GM21717 (cell line): ENCODE results near the gene STK31.
"Not testable (repeated sequence)": the region's sequence is repeated elsewhere in the genome, so short reads cannot be mapped to it uniquely, and the experiment has no call there.

Experiments used
- ATAC-seq: cut with Tn5 transposase; IDR thresholded peaks from one replicate; pipeline ENCODE4 v1.9.1; 2021; ENCODE audit warnings: mild to moderate bottlenecking, moderate library complexity; ENCODE audit not compliant: unreplicated experiment

Gene STK31

DNA sequence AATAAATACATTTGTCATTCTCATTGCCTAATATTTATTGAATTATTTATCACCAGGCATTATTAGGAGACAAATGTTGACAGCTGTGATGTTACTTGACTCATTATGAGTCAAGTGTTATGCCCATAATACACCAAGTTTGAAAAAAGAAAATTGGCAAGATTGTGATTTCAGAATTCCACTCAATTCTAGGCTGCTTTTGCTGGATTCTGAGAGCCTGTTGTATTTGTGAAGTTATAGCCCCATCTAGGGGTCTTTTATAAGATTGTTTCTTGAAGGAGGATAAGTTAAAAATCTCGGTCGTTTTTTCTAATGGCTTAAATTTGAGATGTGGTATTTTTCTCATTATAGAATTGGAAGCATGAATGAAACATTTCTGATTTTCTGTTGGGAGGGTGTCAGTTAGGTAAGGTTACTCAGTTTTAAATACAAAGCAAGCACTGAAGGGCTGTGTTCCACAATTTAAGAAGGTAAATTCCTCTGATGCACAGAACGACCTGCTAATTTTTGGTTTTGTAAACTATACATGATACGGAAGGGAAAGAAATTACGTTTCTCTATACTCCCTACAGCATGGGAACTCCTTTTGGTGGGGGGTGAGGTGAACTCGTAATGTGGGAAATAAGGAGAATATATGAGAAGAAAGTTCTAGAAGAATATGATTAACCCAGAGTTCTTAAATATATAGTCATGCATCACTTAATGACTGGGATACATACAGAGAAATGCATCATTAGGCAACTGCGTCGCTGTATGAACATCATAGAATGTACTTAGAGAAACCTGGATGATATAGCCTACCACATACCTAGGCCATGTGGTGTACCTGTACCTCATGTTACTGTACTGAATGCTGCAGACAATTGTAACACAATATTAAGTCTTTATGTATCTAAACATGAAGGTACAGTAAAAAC is 2.6 kb downstream of the STK31 start:
- ATAC-seq, result no peak

DNA sequence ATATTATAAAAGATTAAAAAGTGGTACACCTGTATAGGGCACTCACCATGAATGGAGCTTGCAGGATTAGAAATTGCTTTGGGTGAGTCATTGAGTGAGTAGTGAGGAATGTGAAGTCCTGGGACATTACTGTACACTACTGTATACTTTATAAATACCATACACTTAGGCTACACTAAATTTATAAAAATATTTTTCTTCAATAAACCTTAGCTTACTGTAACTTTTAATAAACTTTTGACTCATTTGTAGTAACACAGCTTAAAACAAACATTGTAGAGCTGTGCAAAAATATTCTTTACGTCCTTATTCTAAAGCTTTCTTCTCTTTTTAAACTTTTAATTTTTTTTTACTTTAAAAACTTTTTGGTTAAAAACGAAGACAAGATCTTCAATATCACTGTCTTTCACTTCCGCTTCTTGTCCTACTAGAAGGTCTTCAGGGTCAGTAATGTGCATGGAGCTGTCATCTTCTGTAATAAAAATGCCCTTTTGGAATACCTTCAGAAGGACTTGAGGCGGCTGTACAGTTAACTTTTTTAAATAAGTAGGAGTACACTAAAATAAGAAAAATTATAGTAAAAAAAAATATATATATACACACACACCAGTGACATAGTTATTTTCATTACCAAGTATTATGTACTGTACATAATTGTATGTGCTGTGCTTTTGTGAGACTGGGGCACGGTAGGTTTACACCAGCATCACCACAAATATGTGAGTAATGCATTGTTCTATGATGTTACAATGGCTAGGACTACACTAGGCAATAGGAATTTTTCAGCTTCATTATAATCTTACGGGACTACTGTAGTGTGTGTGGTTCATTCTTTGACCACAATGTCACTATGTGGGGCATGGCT is 3.5 kb downstream of the STK31 start:
- no peak for ATAC-seq

DNA sequence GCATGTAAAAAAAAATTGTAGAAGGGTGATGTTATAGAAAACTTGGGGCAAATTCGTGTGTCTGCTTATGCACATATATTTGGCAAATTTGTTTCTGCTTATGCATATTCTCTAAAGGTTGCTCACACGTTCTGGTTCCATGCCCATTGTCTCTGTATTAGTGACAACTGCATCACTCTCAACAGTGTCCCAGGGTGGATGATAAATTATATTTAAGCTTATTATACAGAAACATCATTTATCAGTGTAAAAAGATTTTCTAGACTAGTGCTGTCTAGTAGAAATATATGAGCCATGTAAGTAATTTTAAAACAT is 4.1 kb downstream of the STK31 start:
- no peak for ATAC-seq

DNA sequence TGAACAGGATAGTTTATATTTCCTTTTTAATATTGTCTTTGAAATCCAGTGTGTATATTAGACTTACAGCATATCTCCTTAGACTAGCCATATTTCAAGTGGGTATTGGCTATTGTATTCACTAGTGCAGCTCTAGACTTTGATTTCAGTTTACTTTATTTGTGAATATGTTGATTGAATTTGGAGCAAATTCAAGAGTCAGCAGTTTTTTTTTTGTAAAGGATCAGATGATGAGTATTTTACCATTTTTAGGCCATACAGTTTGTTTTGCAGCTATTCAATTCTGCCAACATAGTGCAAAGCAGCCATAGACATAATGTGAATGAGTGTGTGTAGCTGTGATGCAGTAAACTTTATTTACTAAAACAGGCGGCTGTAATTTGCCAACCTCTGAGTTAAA is 4.6 kb downstream of the STK31 start:
- no peak for ATAC-seq

DNA sequence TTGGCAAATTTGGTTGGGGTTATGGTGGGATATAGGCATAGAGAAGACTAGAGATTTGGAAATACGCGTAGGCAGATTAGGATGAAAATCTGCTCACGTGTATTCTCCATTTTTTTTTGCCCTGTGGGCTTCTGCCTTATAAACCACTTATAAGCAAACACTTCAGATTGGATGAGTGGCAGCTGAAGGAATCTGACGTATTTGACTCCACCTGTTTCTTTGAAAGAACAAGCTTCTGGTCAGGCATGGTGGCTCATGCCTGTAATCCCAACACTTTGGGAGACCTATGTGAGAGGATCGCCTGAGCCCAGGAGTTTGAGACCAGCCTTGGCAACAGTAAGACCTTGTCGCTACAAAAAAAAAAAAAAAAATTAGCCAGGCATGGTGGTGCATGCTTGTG is 5.1 kb downstream of the STK31 start:
- ATAC-seq, result no peak

DNA sequence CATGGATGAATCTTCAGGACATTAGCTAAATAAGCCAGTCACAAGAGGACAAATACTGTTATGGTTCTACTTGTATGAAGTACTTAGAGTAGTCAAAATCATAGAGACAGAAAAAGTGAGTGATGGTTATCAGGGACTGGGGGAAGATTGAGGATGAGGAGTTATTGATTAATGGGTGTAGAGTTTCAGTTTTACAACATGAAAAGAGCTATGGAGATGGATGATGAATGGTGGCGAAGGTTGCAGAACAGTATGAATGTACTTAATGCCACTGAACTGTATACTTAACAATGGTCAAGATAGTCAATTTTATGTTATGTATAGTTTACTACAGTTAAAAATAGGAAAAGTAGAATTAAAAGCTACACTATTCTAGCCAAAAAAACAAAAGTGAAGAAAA is 7.8 kb downstream of the STK31 start:
- ATAC-seq, result no peak

DNA sequence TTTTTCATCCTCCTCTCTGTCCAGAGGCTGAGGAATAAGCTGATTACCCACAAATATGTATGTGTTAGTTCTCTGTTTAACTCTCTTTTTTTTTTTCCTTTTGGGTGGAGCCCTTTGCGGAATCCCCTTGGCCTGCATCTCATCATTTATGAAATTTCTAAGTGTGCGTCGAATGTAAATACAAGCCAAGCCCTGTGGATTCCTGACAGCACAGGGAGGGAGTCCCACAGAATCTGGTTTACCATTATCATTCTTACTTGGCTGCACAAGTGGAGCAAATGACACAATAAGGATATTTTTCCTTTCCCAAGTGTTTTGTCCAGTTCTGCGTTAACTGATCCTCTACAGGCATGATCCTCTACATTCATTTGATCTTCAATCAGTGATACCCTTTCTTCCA is 11.4 kb downstream of the STK31 start:
- no peak for ATAC-seq

DNA sequence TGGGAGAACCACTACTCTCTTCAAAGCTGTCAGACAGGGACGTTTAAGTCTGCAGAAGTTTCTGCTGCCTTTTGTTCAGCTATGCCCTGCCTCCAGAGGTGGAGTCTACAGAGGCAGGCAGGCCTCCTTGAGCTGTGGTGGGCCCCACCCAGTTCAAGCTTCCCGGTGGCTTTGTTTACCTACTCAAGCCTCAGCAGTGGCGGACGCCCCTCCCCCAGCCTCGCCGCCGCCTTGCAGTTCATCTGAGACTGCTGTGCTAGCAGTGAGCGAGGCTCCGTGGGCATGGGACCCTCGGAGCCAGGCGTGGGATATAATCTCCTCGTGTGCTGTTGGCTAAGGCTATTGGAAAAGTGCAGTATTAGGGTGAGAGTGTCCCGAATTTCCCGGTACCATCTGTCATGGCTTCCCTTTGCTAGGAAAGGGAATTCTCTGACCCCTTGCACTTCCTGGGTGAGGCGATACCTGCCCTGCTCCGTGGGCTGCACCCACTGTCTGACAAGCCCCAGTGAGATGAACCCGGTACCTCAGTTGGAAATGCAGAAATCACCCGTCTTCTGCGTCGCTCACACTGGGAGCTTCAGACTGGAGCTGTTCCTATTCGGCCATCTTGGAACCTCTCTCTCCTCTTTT is 12.7 kb downstream of the STK31 start:
- ATAC-seq, result not testable (repeated sequence)

DNA sequence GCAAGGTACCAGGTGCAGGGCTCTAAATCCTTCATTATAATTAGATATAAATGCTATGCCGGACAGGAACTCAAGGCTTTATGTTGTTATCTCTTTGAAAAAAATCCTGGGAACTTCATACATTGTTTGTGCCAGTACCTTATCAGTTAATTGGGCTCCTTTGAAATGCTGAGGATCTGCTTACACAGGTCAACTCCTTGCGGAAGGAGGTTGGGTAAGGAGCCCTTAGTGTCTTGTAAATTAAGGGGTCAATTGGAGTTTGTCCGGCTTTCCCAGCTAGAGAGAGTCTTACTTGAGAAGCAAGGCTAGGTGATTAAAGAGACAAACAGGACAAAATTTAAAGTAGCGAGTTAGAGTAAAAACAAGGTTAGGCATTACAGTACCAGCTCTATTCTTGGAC is 14.1 kb downstream of the STK31 start:
- not testable (repeated sequence) for ATAC-seq

DNA sequence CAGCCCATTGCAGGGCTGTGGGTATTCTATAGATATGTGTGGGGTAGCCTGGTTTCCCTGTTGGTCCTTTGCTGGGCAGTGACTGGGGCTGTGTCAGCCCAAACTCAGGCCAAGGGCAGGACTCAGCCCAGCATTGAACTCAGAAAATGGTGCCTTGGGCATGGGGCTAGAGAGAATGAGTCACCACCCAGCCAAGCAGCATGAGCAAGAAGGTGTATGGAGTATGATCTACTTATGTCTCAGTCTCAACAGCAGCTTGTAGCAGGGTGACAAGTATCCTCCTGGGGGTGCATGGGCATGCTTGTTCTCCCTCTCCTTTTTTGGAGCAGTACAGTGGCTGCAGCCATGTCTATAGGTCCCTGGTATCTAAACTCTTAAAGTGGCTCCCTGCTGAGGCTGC is 32.0 kb downstream of the STK31 start:
- no peak for ATAC-seq

DNA sequence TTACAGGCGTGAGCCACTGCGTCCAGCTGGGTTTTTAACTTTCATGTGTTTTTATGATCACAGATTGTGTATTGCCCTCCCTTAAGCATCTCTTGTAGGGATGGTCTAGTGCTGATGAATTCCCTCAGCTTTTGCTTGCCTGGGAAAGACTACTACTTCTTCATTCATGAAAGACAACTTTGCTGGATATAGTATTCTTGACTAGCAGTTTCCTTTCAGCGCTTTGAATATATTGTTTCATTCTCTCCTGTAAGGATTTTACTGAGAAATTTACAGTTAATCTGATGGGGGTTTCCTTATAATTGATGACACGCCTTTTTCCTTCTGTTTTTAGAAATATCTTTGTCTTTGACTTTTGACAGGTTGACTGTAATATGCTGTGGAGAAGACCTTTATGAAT is 33.2 kb downstream of the STK31 start:
- no peak for ATAC-seq

DNA sequence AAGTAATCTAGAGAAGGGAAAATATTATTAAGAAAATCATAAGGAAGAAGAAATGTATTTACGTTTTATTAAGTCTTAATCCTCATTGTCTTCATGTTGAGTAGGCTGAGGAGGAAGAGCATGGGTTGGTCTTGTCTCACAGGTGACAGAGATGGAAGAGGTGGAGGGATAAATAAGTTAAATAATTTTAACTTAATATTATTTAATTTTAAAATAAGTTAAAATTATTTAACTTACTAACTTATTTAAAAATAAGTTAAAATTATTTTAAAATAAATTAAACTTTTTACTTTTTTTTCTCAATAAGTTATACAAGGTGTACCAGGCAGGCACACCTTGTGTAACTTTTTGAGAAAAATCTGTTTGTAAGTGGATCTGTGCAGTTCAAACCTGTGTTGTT is 36.6 kb downstream of the STK31 start:
- ATAC-seq, result no peak

DNA sequence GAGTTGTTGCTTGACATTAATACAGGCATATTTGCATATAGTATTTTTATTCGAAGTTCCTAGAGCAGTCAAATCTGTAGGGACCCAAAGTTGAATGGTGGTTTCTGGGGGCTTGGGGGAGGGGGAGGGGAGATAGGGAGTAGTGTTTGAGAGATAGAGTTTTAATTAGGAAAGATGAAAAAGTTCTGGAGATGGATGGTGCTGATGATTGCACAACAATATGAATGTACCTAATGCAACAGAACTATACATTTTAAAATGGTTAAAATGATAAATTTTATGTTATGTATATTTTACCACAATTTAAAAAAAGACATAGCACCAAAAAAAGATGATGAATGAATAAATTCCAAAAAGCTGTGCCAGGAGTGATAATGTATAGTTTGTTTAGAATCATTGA is 41.8 kb downstream of the STK31 start:
- no peak for ATAC-seq

DNA sequence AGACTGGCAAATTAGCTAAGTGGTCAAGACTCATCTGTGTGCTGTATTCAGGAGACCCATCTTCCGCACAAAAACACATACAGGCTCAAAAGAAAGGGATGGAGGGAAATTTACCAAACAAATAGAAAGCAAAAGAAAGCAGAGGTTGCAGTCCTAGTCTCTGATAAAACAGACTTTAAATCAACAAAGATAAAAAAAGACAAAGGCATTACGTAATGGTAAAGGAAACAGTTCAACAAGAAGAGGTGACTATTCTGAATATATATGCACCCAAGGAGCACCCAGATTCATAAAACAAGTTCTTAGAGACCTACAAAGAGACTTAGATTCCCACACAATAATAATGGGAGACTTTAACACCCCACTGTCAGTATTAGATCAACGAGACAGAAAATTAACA is 48.8 kb downstream of the STK31 start:
- not testable (repeated sequence) for ATAC-seq

DNA sequence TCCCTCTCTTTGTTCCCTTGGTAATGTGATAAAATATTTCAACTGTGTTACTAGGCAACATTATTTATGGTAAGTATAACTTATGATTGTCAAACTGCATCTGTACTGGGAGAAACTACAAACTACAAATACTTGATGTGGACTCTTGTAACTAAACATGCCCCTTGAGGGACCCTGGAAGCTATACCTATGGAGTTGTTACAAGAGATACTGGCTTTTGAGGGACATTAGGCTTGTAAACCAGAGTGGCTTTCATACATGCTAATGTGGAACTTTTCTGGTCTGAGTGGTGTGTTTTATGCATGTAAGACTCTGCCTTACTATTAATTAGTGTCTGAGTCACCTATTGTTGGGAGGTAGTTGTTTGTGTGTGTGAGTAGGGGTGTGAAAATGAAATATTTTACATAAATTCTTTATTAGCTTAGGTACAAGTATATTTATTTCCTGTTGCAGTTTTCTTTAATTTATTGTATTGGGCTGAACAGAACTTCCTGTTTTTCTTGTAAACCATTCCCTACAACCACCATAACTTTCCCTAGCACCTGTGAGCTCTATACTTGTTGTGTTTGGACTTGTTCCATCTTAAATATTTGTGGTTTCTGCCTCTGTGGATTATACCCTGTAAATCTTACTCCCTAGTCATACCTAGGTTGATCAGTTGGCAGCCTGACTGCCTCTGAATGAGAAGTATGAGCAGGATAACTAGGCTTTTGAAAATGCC is 49.8 kb downstream of the STK31 start:
- no peak for ATAC-seq

DNA sequence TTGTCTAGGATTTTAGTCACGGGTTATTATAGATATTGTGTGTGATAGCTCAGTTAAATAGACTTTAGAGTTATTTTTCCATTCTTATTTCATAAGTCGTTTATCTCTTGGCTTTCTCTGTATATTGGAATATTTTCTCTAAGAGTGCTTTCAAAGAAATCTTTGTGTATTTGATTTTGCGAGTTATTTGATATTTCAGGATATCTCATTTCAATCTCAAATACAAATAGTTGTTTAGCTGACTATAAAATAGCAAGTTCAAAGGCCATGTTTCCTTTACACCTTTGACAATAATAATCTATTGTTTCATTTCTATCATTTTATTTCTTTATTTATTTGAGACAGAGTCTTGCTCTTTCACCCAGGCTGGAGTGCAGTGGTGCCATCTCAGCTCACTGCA is 55.9 kb downstream of the STK31 start:
- ATAC-seq, result no peak

DNA sequence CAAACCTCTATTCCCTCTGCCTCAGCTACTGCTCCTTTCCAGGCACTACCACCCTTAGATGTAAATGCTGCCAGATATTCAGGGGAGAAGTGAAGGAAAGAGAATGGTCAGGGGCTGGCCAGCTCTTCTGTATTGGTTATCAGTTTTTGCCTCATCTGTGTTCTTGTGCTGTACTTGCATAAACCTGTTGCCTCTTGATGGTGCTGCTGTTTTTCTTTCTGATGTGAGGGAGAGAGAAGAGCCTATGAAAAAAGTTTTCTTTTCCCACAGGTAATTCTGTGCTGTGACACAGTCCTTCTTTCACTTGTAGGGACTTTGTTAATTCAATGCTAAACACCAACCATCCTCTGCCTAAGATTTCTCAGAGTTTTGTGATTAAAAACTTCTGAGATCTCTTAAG is 57.5 kb downstream of the STK31 start:
- ATAC-seq, result no peak

DNA sequence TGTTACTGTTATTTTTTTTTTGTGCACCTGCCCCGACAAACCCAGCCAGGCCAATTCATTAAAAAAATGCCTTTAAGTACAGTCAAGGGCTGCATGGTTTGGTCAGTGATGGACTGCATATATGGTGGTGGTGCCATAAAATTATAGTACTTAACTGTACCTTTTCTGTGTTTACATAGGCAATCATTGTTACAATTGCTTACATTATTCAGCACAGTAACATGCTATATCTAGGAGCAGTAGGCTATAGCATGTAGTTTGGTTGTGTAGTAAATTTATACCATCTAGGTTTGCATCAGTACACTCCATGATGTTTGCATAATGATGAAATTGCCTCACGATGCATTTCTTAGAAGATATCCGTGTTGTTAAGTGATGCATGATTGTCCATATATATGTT is 58.0 kb downstream of the STK31 start:
- ATAC-seq, result no peak

DNA sequence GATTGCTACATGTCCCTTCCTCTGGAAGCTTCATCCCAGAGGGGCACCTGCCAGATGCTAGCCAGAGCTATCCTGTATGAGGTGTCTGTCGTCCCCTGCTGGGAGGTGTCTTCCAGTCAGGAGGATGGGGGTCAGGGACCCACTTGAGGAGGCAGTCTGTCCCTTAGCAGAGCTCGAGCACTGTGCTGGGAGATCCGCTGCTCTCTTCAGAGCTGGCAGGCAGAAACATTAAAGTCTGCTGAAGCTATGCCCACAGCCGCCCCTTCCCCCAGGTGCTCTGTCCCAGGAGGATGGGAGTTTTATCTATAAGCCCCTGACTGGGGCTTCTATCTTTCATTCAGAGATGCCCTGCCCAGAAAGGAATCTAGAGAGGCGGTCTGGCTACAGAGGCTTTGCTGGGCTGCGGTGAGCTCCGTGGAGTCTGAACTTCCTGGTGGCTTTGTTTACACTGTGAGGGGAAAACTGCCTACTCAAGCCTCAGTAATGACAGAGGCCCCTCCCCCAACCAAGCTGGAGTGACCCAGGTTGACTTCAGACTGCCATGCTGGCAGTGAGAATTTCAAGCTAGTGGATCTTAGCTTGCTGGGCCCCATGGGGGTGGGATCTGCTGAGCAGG is 69.3 kb downstream of the STK31 start:
- ATAC-seq, result not testable (repeated sequence)

DNA sequence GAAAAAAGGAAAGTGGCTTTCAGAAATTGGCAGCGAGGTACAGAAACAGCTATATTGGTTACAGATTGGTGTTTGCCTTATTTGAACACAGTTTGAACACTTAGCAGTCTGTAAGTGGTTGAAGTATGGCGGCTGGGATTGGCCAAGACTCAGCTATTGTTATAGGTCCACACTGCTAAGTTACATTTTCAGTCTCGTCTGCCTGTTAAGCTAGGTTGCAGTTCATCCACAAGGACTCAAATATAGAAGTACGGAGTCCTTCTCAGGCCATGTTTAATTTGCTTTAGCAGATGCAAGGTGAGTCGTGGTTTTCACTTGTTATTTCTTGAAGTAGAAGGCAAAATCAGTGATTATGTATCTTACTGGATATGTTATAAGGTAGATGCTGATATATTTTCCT is 73.1 kb downstream of the STK31 start:
- ATAC-seq, result no peak

DNA sequence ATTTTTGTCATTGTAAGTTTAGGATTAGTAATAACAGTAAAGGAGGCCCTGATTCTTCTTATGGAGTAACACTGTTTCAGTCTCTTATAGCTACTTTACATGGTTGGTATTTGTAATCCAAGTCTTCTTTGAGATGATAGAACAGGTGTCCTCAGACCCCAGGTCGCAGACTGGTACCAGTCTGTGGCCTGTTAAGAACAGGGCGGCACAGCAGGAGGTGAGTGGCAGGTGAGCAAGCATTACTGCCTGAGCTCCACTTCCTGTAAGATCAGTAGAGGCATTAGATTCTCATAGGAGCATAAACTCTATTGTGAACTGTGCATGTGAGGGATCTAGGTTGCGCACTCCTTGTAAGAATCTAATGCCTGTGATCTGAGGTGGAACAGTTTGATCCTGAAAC is 77.3 kb downstream of the STK31 start:
- no peak for ATAC-seq
